ENCODE results near the gene PSMC3IP.
"Not testable (repeated sequence)": the region's sequence is repeated elsewhere in the genome, so short reads cannot be mapped to it uniquely, and the experiment has no call there.

GRCh38 chr17:42545755-42546505 lies 31.6 kb downstream of the PSMC3IP start:
- TF ChIP-seq POLR2A, CTCF (IDR thresholded peaks at IDR 0.05): not testable (repeated sequence)

All from adrenal gland (tissue), 5 donors.